Measurements from ENCODE around the gene SIM2. TPM values are rescaled to one million over a fixed set of nuclear protein-coding genes. Genes with fewer than 3 reads are reported as not detected.

SIM2 gene
- total RNA-seq, 3 donors from 2014 or later (not counting 1 experiment from before 2014, with no cell fraction given) = not detected

- Histone ChIP-seq H3K27me3 (ENCODE audit: control insufficient read depth, insufficient read depth, low read length) (no peaks in the 10 kb centered on the region), H3K4me1 (ENCODE audit: control insufficient read depth, insufficient read depth, low read length) (no peaks in the 10 kb centered on the region), H3K27ac (ENCODE audit: low read length) (no peak overlapping the region), H3K9me3 (ENCODE audit: control insufficient read depth, insufficient read depth, low read length) (peaks cover 7% of the 10 kb centered on the region), H3K36me3 (ENCODE audit: control insufficient read depth, insufficient read depth, low read length) (no peaks in the 10 kb centered on the region), H3K4me3 (ENCODE audit: low read length) (no peak overlapping the region)
- DNase-seq = no peak
- no peak overlapping the region for H3K4me3 Mint-ChIP-seq
- H3K27me3 Mint-ChIP-seq (ENCODE audit: low read depth in 2 of 2) = no peaks in the 10 kb centered on the region
- 94% methylated on average over 6 of the region's 6 CpGs for WGBS (ENCODE audit: insufficient coverage)
- H3K36me3 Mint-ChIP-seq = no peaks in the 10 kb centered on the region
- peaks cover 0 to 7% of the 10 kb centered on the region in 2 donors for H3K4me1 Mint-ChIP-seq
- no peak overlapping the region for H3K27ac Mint-ChIP-seq
- ATAC-seq = no peak
- no peak for TF ChIP-seq CTCF (IDR thresholded peaks at IDR 0.05)
- intact Hi-C loops (cut with micrococcal nuclease) = no loop called here
- H3K9me3 Mint-ChIP-seq = peaks cover under 1 to 2% of the 10 kb centered on the region in 2 donors
Observed at GRCh38 chr21:36792505-36792967, 93.6 kb downstream of the SIM2 start.

GRCh38 chr21:36796070-36796469 is 97.2 kb downstream of the SIM2 start:
- no peaks in the 10 kb centered on the region for H3K27me3 Mint-ChIP-seq (ENCODE audit: low read depth in 2 of 2)
- intact Hi-C loops (cut with micrococcal nuclease) = no loop called here

GRCh38 chr21:36798491-36798890 is 99.6 kb downstream of the SIM2 start:
- TF ChIP-seq CTCF (IDR thresholded peaks at IDR 0.05) = no peak
- peaks cover 13% of the 10 kb centered on the region for H3K36me3 Mint-ChIP-seq
- H3K27me3 Mint-ChIP-seq (ENCODE audit: low read depth in 2 of 2) = no peaks in the 10 kb centered on the region
- no peak overlapping the region for H3K4me3 Mint-ChIP-seq
- no peaks in the 10 kb centered on the region for H3K27me3 ChIP-seq (ENCODE audit: control insufficient read depth, insufficient read depth, low read length)
- no peak overlapping the region for H3K27ac Mint-ChIP-seq
- H3K9me3 Mint-ChIP-seq = peaks cover 5 to 10% of the 10 kb centered on the region in 2 donors
- H3K9me3 ChIP-seq (ENCODE audit: control insufficient read depth, insufficient read depth, low read length) = peaks cover 13% of the 10 kb centered on the region
- H3K4me3 ChIP-seq (ENCODE audit: low read length) = no peak overlapping the region
- no peaks in the 10 kb centered on the region for H3K36me3 ChIP-seq (ENCODE audit: control insufficient read depth, insufficient read depth, low read length)
- intact Hi-C loops (cut with micrococcal nuclease) = no loop called here
- H3K4me1 ChIP-seq (ENCODE audit: control insufficient read depth, insufficient read depth, low read length) = no peaks in the 10 kb centered on the region
- DNase-seq (no peak), ATAC-seq (no peak)
- H3K27ac ChIP-seq (ENCODE audit: low read length) = no peak overlapping the region
- peaks cover 0 to 7% of the 10 kb centered on the region in 2 donors for H3K4me1 Mint-ChIP-seq

More at GRCh38 chr21:36796070-36796469, 97.2 kb downstream of the SIM2 start:
- Histone ChIP-seq H3K27me3 (ENCODE audit: control insufficient read depth, insufficient read depth, low read length) (no peaks in the 10 kb centered on the region), H3K9me3 (ENCODE audit: control insufficient read depth, insufficient read depth, low read length) (peaks cover 13% of the 10 kb centered on the region), H3K27ac (ENCODE audit: low read length) (no peak overlapping the region), H3K4me1 (ENCODE audit: control insufficient read depth, insufficient read depth, low read length) (no peaks in the 10 kb centered on the region), H3K36me3 (ENCODE audit: control insufficient read depth, insufficient read depth, low read length) (no peaks in the 10 kb centered on the region), H3K4me3 (ENCODE audit: low read length) (no peak overlapping the region)
- no peak for DNase-seq
- H3K9me3 Mint-ChIP-seq = peaks cover 5 to 10% of the 10 kb centered on the region in 2 donors
- H3K4me3 Mint-ChIP-seq = no peak overlapping the region
- H3K36me3 Mint-ChIP-seq = peaks cover 13% of the 10 kb centered on the region
- 89% methylated on average over 1 of the region's 2 CpGs for WGBS (ENCODE audit: insufficient coverage)
- no peak for ATAC-seq
- H3K4me1 Mint-ChIP-seq = peaks cover 0 to 7% of the 10 kb centered on the region in 2 donors
- no peak overlapping the region for H3K27ac Mint-ChIP-seq
- no peak for TF ChIP-seq CTCF (IDR thresholded peaks at IDR 0.05)

Other genes with a start within 250 kb of the SIM2 start
- not detected for gene CLDN14, start 219.0 kb upstream of the SIM2 start, total RNA-seq